ENCODE measurements around the gene VPS33A.
A peak's percentile ranks its signal among the peaks of the same experiment; 100 is the strongest.
"Not testable (repeated sequence)": the region's sequence is repeated elsewhere in the genome, so short reads cannot be mapped to it uniquely, and the experiment has no call there.

Gene VPS33A

GRCh38 chr12:122266230-122266901 is at the start of gene VPS33A:
TSS of gene VPS33A (minus strand) at chr12:122266494. CDS start at chr12:122266408, 86 bp downstream.
- peak; percentile 88 to 97 (median 92) for DNase-seq (ENCODE audit: low read depth in 2 of 3, low spot score in 2 of 3)

- no peak for DNase-seq (ENCODE audit: low read depth in 2 of 3, low spot score in 2 of 3)
Observed at GRCh38 chr12:122312926-122313325, 46.6 kb upstream of the VPS33A start.

DNA sequence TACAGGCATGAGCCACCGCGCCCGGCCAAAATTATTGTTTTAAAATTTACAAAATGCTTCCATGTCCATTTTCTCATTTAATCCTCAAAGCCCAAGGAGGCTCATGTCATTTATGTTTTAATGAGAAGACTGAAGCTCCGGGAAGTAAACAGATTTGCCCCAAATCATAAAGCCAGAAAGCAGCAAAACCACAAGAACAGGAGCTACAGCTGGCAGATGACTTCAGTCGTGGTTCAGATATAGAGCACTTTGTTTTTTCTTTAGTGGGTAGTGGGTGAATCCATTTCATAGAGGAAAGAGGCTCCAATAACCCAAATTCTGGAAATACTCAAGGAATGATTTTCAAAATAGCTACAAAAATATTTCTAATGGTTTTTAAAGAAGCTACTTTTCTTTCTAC is 45.4 kb upstream of the VPS33A start:
- no peak for DNase-seq (ENCODE audit: low read depth in 2 of 3, low spot score in 2 of 3)

GRCh38 chr12:122310626-122311333 is 44.5 kb upstream of the VPS33A start:
- DNase-seq (ENCODE audit: low read depth in 2 of 3, low spot score in 2 of 3), result no peak

DNA sequence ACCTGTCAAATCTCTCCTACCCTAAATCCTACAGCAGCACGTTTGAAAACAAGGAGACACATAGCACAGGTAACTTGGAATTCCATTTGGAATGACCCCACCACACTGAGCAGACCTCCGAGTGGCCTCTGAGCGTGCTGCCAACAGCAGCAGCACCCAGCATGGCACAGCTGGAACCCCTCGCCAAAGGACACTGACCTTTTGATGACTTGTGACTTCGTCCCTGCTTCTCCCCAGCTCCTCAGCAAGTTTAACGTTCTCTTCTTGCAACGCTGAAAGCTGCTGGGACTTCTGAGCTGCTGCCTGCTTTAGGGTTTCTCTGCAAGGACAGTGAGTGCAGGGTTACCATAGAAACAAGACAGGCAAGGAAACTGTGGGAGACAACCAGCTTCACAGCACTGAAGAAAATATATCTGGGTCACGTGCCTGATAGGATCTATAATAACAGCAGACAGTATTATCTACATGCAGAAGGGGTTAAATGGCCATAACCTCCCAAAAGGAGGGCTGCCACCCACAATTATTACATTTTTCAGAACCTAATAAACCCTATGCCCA is 43.3 kb upstream of the VPS33A start:
- DNase-seq (ENCODE audit: low read depth in 2 of 3, low spot score in 2 of 3), result no peak

DNA sequence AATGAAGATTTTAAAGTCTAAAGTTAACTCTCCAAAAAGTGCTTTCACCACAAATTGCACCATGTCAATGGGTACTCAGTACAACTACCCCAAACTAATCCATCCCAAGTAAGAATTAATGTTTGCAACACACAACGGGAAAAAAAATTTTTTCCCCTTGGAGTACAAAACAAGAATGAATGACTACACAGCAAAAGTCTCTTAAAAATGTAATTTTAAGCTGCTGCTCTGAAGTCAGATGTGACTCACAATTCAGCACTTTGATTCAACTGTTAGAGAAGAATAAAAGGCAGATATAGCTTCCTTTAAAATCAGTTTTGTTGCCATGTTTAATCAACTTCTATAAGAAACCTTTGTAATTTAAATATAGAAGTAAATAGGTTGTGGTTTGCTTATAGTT is 42.5 kb upstream of the VPS33A start:
- no peak for DNase-seq (ENCODE audit: low read depth in 2 of 3, low spot score in 2 of 3)

GRCh38 chr12:122306407-122306806 is 40.1 kb upstream of the VPS33A start:
- DNase-seq (ENCODE audit: low read depth in 2 of 3, low spot score in 2 of 3), result no peak

- no peak for DNase-seq (ENCODE audit: low read depth in 2 of 3, low spot score in 2 of 3)
Observed at GRCh38 chr12:122304924-122305323, 38.6 kb upstream of the VPS33A start.

- no peak for DNase-seq (ENCODE audit: low read depth in 2 of 3, low spot score in 2 of 3)
Observed at GRCh38 chr12:122303068-122303467, 36.8 kb upstream of the VPS33A start.

DNA sequence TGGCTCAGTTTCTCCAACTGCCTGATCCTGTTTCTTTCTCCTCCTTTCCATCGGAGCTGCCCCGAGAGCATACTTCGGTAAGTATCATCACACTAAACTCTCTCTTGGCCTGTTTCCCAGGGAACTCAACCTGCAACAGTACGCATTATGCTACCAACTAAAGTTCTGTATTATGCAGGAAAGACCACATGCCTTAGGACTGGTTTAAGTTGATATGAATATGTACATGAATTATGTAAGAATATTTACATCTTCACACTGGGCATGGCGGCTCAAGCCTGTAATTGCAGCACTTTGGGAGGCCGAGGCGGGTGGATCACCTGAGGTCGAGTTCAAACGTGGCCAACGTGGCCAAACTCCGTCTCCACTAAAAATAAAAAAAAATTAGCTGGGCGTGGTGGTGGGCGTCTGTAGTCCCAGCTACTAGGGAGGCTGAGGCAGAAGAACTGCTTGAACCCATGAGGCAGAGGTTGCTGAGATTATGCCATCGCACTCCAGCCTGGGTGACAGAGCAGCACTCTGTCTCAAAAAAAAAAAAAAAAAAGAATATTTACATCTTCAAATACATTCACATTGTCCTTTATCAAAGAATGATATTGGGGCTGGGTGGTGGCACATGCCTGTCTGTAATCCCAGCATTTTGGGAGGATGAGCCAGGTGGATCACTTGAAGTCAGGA is 31.9 kb upstream of the VPS33A start:
- no peak for DNase-seq (ENCODE audit: low read depth in 2 of 3, low spot score in 2 of 3)

DNA sequence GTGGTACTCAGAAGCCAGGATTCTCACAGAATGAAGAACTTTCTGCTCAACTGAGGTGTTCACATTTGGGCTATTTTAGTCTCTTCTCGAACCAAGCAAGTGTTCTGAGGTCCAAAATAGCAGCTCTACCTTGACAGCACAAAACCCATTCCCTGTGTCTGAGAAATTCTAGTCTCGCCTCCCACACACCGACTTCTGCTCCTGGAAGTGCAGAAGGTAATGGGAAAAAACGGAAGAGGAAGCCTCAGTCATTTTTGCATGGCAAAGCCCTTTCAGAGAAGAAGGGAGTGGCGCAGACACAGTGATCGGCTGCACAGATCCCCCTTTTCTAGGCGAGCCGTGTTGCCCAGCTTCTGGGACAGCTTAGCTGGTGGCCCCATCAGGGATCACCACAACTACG is 31.2 kb upstream of the VPS33A start:
- no peak for DNase-seq (ENCODE audit: low read depth in 2 of 3, low spot score in 2 of 3)

- DNase-seq (ENCODE audit: low read depth in 2 of 3, low spot score in 2 of 3), result no peak
Observed at GRCh38 chr12:122295877-122296276, 29.6 kb upstream of the VPS33A start.

- DNase-seq (ENCODE audit: low read depth in 2 of 3, low spot score in 2 of 3), result no peak
Observed at GRCh38 chr12:122293081-122293480, 26.8 kb upstream of the VPS33A start.

DNA sequence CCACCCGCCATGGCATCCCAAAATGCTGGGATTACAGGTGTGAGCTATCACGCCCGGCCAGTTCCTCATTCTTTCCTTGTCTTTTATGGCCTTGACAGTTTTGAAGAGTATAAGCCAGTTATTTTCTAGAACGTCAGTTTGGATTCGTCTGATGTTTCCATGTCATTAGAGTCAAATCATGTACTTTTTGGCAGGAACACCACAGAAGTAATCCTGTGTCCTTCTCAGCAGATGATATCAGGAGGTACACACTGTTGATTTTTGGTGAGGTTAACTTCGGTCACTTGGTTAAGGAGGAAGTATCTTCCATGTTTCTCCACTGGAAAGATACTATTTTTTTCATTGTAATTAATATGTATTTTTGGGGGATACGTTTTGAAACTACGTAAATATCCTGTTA is 25.1 kb upstream of the VPS33A start:
- no peak for DNase-seq (ENCODE audit: low read depth in 2 of 3, low spot score in 2 of 3)

DNA sequence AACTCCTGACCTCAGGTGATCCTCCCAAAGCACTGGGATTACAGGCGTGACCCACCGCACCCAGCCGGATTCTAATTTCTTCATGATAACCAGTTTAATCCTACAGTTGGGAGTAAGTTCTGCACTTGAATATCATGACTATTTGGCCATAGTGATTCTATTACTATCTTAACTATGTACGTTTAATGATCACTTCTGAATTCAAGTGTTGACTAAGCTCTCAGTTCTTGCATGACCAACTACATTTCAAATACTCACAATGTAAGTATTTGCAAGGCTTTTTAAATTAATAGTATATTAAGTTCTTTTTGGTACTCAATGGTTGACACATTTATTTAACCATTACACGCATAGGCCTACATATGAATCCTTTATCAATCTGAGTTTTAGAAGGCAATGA is 17.4 kb upstream of the VPS33A start:
- DNase-seq (ENCODE audit: low read depth in 2 of 3, low spot score in 2 of 3), result no peak

GRCh38 chr12:122282061-122282460 is 15.8 kb upstream of the VPS33A start:
- DNase-seq (ENCODE audit: low read depth in 2 of 3, low spot score in 2 of 3), result no peak

DNA sequence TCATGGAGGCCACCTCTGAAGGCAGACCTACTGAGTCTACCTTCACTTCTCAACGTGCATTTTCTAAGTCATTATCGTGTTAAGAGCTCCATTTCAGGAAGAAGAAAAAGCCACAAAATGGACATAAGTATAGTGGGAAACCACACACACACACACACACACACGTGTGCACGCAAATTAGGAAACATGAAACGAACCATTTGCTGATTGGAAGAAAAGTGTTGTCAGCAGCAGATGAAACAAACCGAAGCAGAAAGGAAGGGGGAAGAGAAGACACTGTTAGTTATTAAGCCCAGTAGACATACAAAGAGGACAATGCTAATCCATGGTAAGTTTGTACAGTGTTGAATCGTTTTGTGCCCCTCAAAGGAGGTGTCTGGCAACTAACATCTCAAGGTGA is 9.9 kb upstream of the VPS33A start:
- no peak for DNase-seq (ENCODE audit: low read depth in 2 of 3, low spot score in 2 of 3)

DNA sequence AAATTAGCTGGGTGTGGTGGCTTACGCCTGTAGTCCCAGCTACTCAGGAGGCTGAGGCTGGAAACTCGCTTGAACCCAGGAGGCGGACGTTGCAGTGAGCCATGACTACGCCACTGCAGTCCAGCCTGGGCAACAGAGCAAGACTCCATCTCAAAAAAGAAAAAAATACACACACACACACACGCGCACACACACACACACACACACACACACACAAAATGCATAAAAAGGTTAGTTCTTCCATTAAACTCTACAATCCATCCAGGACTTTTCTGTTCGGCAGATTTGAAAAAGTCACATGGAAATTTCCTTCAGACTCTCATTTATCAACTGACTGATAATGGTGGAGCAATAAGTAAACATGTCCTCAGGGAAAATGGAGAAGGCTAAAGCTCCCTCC is 9.2 kb upstream of the VPS33A start:
- DNase-seq (ENCODE audit: low read depth in 2 of 3, low spot score in 2 of 3), result no peak

- DNase-seq (ENCODE audit: low read depth in 2 of 3, low spot score in 2 of 3), result no peak
Observed at GRCh38 chr12:122265886-122266229, 436 bp downstream of the VPS33A start.

DNA sequence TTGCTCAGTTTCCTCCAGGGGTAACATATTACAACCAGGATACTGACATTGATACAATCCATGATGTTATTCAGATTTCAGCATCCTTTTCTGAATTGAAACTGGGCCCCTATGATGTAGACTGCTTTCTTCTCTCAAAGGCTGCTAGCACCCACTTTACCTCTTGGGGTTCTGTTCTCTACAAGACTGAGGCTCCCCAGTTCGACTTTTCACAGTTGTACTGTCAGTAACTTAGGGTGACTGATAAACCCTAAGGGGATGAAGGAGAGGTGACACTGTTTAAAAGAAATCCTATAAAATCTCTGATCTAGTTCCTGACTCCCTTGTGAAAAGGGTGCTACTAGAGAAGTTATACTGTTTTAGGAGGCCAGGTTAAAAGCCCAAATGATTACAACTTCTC is 818 bp downstream of the VPS33A start:
- no peak for DNase-seq (ENCODE audit: low read depth in 2 of 3, low spot score in 2 of 3)

GRCh38 chr12:122260735-122261134 is 5.6 kb downstream of the VPS33A start:
- DNase-seq (ENCODE audit: low read depth in 2 of 3, low spot score in 2 of 3), result not testable (repeated sequence)

DNA sequence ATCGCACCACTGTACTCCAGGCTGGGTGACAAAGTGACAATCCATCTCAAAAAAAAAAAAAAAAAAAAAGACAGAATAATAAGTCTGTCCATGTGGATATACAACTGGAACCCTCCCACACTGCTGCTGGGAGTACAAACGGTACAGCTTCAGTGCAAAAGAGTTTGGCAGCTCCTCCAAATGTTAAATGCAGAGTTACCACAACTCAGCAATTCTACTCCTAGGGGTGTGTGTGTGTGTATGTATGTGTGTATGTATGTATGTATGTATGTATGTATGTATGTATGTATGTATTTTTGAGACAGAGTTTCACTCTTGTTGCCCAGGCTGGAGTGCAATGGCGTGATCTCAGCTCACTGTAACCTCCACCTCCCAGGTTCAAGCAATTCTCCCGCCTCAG is 7.4 kb downstream of the VPS33A start:
- DNase-seq (ENCODE audit: low read depth in 2 of 3, low spot score in 2 of 3), result not testable (repeated sequence)
